CD4-positive, alpha-beta T cell treated with Interferon alpha-2 for 1 hour (primary cell): ENCODE measurements around the gene DRAP1.

Source experiments
- DNase-seq, 2 donors: peaks; one replicate each; pipeline ENCODE4 v3.0.0-alpha.2; 2020 to 2022

Gene DRAP1

DNA sequence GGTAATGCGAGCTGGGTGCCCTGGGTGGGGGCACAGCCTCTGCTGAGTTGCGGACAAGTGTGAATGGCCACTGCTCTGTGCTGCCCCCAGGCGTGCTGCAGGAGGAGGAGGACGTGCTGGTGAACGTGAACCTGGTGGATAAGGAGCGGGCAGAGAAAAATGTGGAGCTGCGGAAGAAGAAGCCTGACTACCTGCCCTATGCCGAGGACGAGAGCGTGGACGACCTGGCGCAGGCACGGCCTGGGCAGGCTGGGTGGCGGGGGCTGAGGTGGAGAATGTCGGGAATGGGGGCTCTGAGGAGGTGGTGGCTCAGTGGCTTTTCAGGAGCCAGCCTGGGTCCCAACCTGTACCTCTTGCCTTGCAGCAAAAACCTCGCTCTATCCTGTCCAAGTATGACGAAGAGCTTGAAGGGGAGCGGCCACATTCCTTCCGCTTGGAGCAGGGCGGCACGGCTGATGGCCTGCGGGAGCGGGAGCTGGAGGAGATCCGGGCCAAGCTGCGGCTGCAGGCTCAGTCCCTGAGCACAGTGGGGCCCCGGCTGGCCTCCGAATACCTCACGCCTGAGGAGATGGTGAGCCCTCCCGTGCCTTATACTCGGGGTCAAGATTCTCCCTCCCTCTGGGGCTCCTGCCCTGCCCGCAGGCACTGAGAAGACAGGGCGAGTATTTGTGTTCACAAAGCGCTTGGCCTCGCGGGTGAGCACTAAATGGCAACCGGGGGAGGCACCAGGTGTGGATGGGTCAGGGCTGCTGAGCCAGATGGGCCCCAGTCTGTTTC, 46.9 kb downstream of the DRAP1 start:
- DNase-seq, result no peak

DNA sequence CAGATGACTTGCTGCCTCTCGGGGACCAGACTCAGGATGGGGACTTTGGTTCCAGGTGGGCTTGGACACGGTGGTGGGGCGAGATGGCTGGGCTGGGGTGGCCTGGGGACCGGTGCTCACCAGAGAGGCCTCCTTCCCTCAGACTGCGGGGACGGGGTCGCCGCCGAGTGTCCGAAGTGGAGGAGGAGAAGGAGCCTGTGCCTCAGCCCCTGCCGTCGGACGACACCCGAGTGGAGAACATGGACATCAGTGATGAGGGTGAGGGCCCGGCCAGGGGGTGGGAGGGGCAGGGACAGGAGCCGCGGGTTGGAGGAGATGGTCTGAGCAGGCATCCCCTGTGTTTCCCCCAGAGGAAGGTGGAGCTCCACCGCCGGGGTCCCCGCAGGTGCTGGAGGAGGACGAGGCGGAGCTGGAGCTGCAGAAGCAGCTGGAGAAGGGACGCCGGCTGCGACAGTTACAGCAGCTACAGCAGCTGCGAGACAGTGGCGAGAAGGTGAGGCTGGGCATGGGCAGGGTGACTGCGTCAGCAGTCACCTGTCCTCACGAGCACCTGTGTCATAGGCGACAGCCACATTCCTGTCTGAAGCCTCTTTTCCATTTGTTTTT, 48.2 kb downstream of the DRAP1 start:
- DNase-seq, result no peak

DNA sequence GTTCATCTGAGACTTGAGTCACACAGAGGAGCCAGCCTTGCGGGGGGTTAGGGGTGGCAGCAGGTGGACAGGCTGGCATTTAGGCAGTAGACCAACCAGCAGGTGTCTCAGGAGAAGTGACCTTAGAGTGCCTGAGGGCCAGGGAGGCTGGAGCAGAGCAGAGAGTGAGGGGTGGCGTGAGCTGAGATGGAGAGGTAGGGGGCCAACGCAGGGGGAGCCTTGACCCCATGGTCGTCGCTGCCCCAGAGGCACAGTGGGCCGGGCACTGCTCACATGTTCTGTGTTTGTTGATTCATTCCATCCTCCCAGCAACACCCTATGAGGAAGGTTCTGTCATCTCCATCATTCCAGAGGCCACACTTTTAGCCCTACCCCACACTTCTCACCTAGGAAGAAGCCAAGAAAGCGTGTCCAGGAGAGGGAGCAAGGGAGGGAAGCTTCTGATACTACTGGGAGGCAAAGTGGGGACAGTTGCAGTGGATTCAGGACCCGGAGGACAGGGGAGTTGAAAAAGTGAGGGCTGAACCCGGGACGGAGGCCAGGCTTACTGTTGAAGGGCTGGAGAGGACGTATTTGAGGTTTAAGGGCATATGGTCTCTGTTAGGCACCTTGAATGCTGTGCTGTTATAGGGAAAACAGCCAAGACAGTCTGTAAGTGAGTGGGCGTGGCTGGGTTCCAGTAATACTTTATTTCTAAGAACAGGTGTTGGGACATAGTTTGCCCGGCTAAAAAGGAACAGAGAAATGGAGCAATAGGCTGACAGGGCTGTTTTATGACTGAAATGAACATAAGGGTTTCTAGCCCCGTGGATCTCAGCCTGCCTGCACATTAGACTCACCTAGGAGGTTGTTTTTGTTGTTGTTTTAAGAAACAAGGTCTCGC, 49.6 kb downstream of the DRAP1 start:
- DNase-seq, result no peak
